IgD-negative memory B cell (primary cell): ENCODE results near the gene SLC48A1. TPM values are rescaled to one million over a fixed set of nuclear protein-coding genes. Genes with fewer than 3 reads are reported as not detected.
"Not testable (repeated sequence)": the region's sequence is repeated elsewhere in the genome, so short reads cannot be mapped to it uniquely, and the experiment has no call there.

Experiments used
- H3K27ac Mint-ChIP-seq, 3 donors: one replicate each; pipeline ENCODE4 v1.8.0; 2020 to 2022; ENCODE audit warnings: mild to moderate bottlenecking in 3 of 3, mixed read lengths in 3 of 3, moderate library complexity in 1 of 3
- H3K27me3 Mint-ChIP-seq: one replicate; pipeline ENCODE4 v1.8.0; 2021; ENCODE audit warnings: mixed read lengths
- H3K36me3 Mint-ChIP-seq: one replicate; pipeline ENCODE4 v1.8.0; 2020; ENCODE audit warnings: mild to moderate bottlenecking, mixed read lengths
- H3K4me1 Mint-ChIP-seq, 3 donors: one replicate each; pipeline ENCODE4 v1.8.0; 2020 to 2022; ENCODE audit warnings: mixed read lengths in 3 of 3, mild to moderate bottlenecking in 1 of 3
- H3K4me3 Mint-ChIP-seq, 4 donors: one replicate each; pipeline ENCODE4 v1.8.0; 2020 to 2022; ENCODE audit warnings: mild to moderate bottlenecking in 4 of 4, mixed read lengths in 4 of 4, moderate library complexity in 3 of 4
- H3K9me3 Mint-ChIP-seq, 3 donors: one replicate each; pipeline ENCODE4 v1.8.0; 2020 to 2021; ENCODE audit warnings: mixed read lengths in 3 of 3, mild to moderate bottlenecking in 1 of 3
- polyA plus RNA-seq: library from polyadenylated mRNA; unstranded; fragments of 300-500 nt; fragmentation: Illumina TruSeq; gene quantifications from one replicate; pipeline ENCODE4 v1.2.3, GENCODE V29; 2021

The SLC48A1 gene
- polyA plus RNA-seq, 1 donor from 2014 or later, result 21.7 TPM

DNA sequence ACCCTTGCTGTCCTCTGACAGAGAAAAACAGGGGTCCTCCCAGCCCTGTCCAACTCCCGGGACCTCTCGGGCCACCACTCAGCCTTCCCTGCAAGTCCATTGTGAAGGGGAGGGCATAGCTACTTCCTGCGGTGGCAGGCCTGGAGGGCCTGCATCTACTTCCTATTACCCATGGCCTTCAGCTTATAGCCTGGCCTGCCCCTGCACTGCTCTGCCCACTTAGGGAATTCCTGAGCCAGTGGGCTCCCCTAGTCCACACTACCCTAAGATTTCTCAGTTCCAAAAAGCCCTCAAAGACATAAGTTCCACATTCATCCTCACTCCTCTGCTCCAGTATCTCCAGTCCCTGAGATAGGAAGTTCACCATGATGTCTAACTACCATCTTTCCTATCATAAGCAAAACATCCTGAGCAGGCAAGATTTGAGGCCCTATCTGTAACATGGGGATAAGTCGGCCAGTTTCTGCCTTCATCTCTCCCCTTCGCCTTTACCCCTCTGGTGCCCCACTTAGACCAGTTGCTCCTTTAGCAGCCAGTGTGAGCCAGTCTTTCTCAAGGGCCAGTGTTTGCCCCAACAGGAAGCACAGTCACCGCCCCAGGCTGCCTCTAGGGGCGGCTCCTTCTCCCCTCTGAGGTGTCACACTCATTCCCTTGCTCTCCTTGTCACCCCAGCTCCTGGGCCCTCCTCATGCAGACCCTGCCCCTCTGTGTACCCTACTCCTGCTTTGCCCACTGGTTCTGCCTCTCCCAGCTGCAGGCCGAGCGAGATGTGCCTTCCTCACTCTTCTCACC lies 35.7 kb downstream of the SLC48A1 start:
- peak overlapping the region; percentile 72 to 90 (median 84) for H3K4me3 Mint-ChIP-seq
- H3K9me3 Mint-ChIP-seq, result no peaks in the 10 kb centered on the region
- H3K27me3 Mint-ChIP-seq, result no peaks in the 10 kb centered on the region
- H3K4me1 Mint-ChIP-seq, result peaks cover 64 to 84% (median 75%) of the 10 kb centered on the region in 3 donors
- H3K36me3 Mint-ChIP-seq, result no peaks in the 10 kb centered on the region
- H3K27ac Mint-ChIP-seq, result peak overlapping the region; percentile 96 to 97 (median 97)

DNA sequence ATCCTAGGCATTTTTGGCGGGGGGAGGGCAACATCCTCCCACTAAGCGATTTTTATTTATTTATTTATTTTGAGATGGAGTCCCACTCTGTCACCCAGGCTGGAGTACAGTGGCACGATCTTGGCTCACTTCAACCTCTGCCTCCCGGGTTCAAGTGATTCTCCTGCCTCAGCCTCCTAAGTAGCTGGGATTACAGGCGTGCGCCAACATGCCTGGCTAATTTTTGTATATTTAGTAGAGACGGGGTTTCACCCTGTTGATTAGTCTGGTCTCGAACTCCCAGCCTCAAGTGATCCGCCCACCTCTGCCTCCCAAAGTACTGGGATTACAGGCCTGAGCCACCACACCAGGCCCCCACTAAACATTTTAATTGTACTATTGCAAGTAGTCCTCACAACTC lies 36.5 kb downstream of the SLC48A1 start:
- H3K27me3 Mint-ChIP-seq, H3K9me3 Mint-ChIP-seq, H3K36me3 Mint-ChIP-seq: not testable (repeated sequence)
- Mint-ChIP-seq H3K4me3 (peak overlapping the region; percentile 3 to 95 (median 52)), H3K4me1 (peaks cover 58 to 85% (median 73%) of the 10 kb centered on the region in 3 donors), H3K27ac (peak overlapping the region; percentile 96 to 97 (median 97))

DNA sequence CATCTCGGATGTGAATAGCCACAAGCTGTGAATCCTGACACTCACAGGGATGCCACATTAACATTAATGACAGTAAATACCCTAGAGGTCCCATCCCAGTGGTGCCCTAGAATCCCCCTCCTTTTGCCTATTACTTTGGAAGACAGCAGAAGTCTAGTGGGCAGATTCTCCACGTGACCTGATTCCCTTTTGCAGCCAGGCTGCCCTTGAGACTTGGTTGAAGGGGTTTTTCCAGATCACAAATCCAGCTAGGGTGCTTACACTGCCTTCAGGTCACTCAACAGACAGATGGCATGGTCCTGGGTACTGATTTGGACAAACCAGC lies 38.0 kb downstream of the SLC48A1 start:
- no peaks in the 10 kb centered on the region for H3K9me3 Mint-ChIP-seq
- H3K27ac Mint-ChIP-seq, result peak overlapping the region; percentile 96 to 97 (median 97)
- H3K4me3 Mint-ChIP-seq, result peak overlapping the region; percentile 85 to 95 (median 90)
- peaks cover 2% of the 10 kb centered on the region for H3K36me3 Mint-ChIP-seq
- H3K4me1 Mint-ChIP-seq, result peaks cover 57 to 83% (median 72%) of the 10 kb centered on the region in 3 donors
- no peaks in the 10 kb centered on the region for H3K27me3 Mint-ChIP-seq

DNA sequence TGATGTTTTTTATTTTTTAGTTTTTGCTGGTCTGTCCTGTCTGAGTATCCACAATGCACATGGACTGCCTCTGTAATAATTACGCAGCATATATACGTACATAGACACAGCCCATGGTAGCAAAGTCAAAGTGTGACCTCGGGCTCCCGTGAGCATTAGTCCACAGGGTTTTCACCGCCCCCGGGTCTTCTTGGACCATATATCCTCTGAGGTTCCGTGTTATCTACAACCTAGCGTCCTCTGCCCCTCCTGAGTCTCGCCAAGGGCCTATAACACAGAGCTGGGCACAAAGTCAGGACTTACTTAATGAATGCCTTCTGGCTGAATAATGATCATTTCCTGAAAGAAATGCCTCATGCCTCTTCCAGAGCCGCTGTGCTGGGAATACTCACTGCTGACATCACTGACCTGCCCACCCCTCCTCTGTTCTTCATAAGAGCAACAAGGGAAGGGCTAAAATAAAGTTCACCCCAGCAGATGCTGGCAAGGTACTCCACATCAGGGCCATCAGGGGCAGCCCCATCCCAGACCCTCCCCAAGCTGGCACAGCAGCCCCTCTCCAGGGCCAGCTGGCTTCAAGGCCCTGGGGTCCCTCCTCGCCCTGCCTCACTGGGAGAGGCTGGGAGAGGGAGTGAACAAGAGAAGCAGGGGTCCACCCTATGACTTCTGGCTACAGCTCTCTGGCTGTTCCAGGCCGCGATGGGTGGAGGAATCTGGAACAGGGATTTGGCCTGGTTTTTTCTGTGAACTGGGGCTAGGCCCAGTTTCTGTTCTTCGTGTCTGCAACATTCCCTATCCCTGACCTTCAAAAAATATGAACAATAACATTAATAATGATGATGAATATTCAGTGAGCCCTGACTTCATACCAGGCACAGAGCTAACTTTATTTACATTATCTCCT lies 38.8 kb downstream of the SLC48A1 start:
- Mint-ChIP-seq H3K4me3 (peak overlapping the region; percentile 85 to 95 (median 90)), H3K27me3 (no peaks in the 10 kb centered on the region), H3K36me3 (peaks cover 4% of the 10 kb centered on the region), H3K27ac (peak overlapping the region; percentile 96 to 98 (median 97)), H3K4me1 (peaks cover 62 to 82% (median 75%) of the 10 kb centered on the region in 3 donors), H3K9me3 (no peaks in the 10 kb centered on the region)

DNA sequence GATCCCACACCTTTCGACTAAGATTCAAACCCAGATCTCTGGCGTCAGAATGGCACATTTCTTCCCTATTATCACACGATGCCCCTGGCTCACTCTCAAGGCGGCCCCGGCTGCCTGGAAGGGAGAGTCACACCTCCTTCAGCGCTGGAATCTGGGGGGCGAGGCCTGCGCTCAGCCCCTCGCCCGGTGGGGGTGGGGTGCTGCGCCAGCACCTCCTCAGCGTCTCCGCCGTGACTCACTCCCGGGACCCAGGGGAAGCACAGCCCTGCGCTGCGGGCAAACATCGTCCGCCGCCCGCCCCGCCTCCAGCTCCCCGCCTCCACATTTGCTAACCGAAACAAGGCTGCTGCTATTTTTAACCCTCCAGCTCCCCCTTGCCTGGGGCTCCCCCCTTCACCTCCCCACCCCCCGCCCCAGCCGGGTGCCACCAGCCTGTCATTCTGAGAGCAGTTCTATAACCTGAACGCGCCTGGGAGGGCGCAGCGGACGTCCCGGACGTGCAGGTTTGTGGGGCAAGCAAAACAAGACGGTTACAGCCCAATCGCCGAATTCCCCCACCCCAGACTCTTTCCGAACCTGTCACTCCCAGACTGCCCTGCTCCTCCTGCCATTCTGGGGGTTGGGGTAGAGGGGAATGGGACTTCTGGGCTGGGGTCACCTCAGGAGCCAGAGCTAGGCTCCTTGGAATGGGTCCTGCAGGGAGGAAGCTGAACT lies 39.9 kb downstream of the SLC48A1 start:
- H3K4me1 Mint-ChIP-seq, result peaks cover 62 to 81% (median 76%) of the 10 kb centered on the region in 3 donors
- no peaks in the 10 kb centered on the region for H3K27me3 Mint-ChIP-seq
- H3K27ac Mint-ChIP-seq, result peak overlapping the region; percentile 96 to 98 (median 97)
- H3K36me3 Mint-ChIP-seq, result peaks cover 6% of the 10 kb centered on the region
- H3K4me3 Mint-ChIP-seq, result peak overlapping the region; percentile 85 to 95 (median 90)
- no peaks in the 10 kb centered on the region for H3K9me3 Mint-ChIP-seq

DNA sequence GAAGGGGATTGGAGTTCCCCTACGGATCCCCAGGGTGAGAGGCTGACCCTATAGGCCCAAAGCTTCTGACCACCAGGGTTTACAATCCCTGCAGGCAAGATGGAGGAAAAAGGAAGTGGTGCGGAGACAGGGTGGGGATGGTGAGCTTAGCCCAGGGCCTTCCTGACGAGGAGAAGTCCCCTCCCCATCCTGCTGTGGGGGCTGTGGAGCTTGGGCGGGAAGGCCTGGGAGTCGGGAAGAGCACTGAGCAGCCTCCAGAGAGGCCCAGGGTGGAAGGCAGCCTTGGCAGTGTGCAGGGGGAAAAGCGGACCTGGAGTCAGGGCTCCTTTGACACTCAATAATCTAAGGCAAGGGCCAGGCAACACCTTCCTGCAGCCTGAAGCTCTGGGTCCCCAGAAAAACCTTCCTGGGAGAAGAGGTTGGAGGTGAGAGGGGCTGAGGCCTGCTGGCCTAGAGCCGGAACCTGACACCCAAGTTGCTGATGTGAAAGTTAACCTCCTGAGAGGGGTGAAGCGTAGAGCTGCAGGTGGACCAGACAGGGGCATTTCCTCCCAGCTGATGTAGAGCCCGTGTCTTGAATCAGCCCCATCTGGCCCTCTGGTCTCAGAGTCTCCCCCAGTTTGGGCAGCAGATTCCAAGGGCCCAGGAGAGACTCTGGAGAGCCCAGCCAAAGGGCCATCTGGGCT lies 40.6 kb downstream of the SLC48A1 start:
- H3K27ac Mint-ChIP-seq, result peak overlapping the region; percentile 96 to 98 (median 97)
- H3K36me3 Mint-ChIP-seq, result peaks cover 6% of the 10 kb centered on the region
- peaks cover 61 to 78% (median 78%) of the 10 kb centered on the region in 3 donors for H3K4me1 Mint-ChIP-seq
- H3K27me3 Mint-ChIP-seq, result no peaks in the 10 kb centered on the region
- H3K4me3 Mint-ChIP-seq, result peak overlapping the region; percentile 85 to 95 (median 90)
- H3K9me3 Mint-ChIP-seq, result no peaks in the 10 kb centered on the region

DNA sequence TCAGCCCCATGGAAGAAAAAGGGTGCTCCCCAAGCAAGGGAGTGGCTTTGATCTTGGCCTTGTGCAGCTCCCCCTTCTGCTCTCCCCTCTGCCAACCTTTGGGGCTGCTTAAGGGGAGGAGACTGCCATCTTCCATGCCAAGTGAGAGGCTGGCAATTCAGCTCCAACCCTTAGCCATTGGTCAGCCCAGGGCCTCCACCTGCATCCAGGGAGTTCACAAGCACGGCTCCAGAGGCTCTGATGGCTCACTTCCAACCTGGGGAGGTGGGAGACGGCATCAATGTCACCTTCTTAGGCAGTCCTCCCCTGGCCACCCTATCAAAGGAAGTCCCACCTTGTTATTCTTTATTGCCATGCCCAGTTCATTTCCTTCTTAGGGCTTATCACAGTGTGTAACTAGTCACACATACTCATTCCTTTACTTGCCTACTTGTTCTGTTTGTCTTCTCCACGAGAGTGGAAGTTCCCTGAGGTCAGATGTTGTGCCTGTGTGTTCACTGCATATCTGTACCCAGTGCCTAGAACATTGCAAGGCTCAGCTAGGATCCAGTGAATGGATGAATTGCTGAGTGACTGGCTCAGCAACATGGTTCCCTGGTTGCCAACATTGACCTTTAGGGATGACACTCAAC lies 41.6 kb downstream of the SLC48A1 start:
- Mint-ChIP-seq H3K9me3 (no peaks in the 10 kb centered on the region), H3K27me3 (no peaks in the 10 kb centered on the region), H3K36me3 (peaks cover 6% of the 10 kb centered on the region), H3K27ac (peak overlapping the region; percentile 96 to 98 (median 97)), H3K4me3 (peak overlapping the region in 3 of 4 donors; percentile 48 to 91 (median 88)), H3K4me1 (peaks cover 55 to 71% (median 71%) of the 10 kb centered on the region in 3 donors)

DNA sequence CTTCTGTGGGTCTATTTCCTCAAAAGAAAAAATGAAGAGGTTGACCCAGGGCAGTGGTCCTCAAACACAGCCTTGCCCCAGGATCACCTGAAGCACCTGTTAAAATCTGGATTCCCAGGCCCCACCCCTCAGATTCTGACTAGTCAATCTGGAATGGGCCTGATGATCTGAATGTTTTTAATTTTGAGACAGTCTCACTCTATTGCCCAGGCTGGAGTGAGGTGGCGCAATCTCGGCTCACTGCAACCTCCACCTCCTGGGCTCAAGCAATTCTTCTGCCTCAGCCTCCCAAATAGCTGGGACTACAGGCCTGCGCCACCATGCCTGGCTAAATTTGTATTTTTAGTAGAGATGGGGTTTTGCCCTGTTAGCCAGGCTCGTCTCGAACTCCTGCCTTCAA lies 42.4 kb downstream of the SLC48A1 start:
- not testable (repeated sequence) for H3K36me3 Mint-ChIP-seq, H3K27me3 Mint-ChIP-seq, H3K9me3 Mint-ChIP-seq
- Mint-ChIP-seq H3K4me3 (peak overlapping the region; percentile 30 to 88 (median 49)), H3K27ac (peak overlapping the region; percentile 88 to 97 (median 96)), H3K4me1 (peaks cover 52 to 67% (median 64%) of the 10 kb centered on the region in 3 donors)

DNA sequence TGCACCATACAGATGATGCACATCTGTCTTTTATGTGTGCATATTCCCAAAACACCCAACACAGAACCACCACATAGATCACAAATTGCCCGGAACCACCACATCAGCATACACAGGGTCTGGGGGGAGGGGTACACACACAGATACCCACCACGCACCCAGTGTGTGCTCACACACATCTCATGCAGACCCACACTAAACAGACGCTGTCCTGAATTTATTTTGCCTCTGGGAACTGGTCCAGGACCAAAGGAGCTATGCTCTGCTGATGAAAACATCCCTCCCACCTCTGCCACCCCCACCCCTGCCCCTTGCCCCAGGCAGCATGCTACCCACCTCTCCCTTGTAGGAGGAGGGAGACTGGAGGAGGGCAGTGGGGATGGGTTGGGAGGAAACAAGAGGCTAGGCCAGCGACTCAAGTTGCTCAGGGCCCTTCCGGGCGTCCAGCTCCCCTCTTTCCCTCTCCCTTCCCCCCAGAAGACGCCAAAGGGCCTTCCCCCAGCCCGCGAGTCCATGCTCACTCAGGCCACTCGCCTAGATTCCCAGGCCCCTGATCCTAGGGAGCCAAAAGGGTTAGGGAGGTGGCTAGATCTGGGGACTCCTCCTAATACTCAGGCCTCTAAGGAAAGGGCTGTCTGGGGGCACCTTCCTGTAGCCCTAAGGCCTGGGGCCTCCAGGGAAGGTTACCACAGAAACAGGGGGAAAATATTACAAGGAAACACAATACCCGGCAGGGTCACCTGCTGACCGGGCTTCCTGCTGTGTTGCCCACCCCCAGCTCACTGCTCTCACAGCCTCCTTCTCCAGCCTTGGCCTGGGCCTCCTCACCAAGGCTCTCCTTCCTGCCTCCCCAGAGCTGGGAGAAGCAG lies 43.6 kb downstream of the SLC48A1 start:
- H3K4me1 Mint-ChIP-seq, result peaks cover 47 to 62% (median 58%) of the 10 kb centered on the region in 3 donors
- H3K27me3 Mint-ChIP-seq, result no peaks in the 10 kb centered on the region
- H3K4me3 Mint-ChIP-seq, result peak overlapping the region; percentile 66 to 96 (median 92)

DNA sequence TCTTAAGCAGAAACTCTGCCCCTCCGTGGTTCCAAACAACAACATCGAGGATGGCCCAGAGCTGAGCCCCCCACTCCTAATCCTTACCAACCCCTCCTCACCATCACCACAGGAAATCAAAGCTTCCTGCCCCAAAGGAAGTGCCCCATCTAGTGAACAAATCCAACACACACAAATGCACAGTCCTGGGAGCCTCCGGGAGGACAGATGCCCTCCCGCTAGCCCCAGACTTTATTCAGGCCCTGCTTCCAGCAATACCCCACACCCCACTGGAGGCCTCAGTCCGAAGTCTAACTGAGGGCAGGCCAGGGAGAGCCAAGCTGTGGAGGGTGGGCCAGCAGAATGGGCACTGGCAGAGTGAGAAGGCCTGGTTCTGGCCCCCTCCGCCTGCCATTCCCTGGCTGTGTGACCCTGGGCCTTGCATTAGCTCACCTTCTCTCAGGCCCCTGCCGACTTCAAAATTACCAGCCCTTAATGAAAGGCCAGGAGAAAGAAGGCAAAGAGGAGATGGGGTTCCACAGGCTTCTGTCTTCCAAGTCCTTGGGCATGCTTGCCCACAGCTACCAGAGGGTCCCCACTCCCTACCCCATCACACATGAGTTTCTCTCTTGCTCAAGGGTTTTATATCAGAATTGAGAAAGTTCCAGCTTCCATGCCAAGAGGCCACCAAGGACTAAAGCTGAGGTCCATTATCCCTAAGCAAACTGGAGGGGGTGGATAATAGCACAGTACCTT lies 44.4 kb downstream of the SLC48A1 start:
- Mint-ChIP-seq H3K36me3 (peaks cover 6% of the 10 kb centered on the region), H3K27me3 (peaks cover 2% of the 10 kb centered on the region), H3K27ac (peak overlapping the region; percentile 91 to 97 (median 95)), H3K4me1 (peaks cover 40 to 63% (median 57%) of the 10 kb centered on the region in 3 donors), H3K9me3 (no peaks in the 10 kb centered on the region), H3K4me3 (peak overlapping the region; percentile 66 to 96 (median 92))

More for the DNA sequence above, 43.6 kb downstream of the SLC48A1 start:
- H3K27ac Mint-ChIP-seq, result peak overlapping the region; percentile 91 to 97 (median 96)
- H3K9me3 Mint-ChIP-seq, result no peaks in the 10 kb centered on the region
- H3K36me3 Mint-ChIP-seq, result peaks cover 6% of the 10 kb centered on the region

DNA sequence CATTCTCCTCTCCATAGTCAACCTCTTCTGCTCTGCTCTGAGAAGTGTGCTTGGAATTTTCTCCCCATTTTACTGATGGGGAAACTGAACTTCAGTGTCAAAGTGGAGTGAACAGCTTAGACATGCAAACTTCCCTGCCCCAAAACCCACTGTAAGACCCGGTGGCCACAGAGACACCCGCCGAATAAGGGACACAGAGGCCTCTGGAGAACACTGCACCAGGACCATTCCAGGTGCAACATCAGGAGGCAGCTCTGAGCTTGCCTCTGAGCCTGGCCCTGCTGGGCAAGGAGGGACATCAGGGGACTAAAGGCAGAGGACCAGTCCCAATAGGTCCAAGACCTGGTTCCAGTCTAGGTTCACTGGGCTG lies 45.0 kb downstream of the SLC48A1 start:
- Mint-ChIP-seq H3K9me3 (no peaks in the 10 kb centered on the region), H3K36me3 (peaks cover 6% of the 10 kb centered on the region), H3K27ac (peak overlapping the region; percentile 93 to 97 (median 95)), H3K4me1 (peaks cover 43 to 62% (median 56%) of the 10 kb centered on the region in 3 donors), H3K27me3 (peaks cover 2% of the 10 kb centered on the region), H3K4me3 (peak overlapping the region; percentile 88 to 96 (median 92))

DNA sequence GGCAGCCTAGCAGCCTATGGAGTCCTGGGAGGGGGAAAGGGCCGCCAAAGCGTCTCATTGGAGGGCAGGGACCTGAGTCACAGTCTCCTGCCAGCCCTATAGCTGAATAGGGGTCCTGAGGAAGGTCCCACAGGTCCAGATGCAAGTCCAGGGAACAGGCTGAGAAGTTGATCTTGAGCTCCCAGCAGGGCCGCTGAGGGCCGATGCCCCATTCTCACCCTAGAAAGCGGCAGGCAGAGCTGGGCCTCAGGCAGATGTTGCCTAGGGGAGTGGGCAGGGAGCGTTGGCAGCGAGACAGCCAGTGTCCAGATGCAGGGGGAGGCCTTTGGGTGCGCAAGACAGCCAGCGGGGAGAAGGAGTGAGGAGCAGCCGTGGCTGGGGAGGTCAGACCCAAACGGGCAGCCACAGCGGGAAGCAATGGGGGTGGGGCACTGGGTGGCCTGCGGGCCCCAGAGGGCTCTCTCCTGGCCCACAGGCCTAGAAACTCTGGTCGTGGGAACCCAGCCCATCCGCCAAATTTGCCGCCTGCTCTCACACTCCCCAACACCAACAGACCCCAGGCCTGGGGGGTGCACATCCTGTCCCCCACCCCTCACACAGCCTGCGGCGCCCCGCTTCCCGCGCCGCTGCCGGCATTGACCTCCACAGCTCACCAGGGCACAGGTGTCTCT lies 45.6 kb downstream of the SLC48A1 start:
- Mint-ChIP-seq H3K4me1 (peaks cover 46 to 56% (median 56%) of the 10 kb centered on the region in 3 donors), H3K27me3 (peaks cover 2% of the 10 kb centered on the region), H3K9me3 (no peaks in the 10 kb centered on the region), H3K27ac (peak overlapping the region; percentile 93 to 97 (median 95)), H3K36me3 (peaks cover 6% of the 10 kb centered on the region), H3K4me3 (peak overlapping the region; percentile 88 to 96 (median 92))
